GM12878 (cell line): ENCODE results near the gene KARS1. TPM values are rescaled to one million over a fixed set of nuclear protein-coding genes. Genes with fewer than 3 reads are reported as not detected.

Experiments used
- ASH2L ChIP-seq: fragments of 300-600, 200-600 bp; sonication (generic); IDR thresholded peaks from 2 replicates; pipeline ENCODE4 v1.6.1; 2017; ENCODE audit warnings: low read depth, mild to moderate bottlenecking, borderline replicate concordance
- CEBPZ ChIP-seq: fragments of 150-350 bp; IDR thresholded peaks from 2 replicates; pipeline ENCODE4 v1.6.1; 2016; ENCODE audit warnings: low read depth, low read length
- CHD4 ChIP-seq: fragments of 200-600 bp; sonication (generic); IDR thresholded peaks from 2 replicates; pipeline ENCODE4 v1.6.1; 2016; ENCODE audit warnings: mild to moderate bottlenecking
- CTCF ChIP-seq, 3 experiments: IDR thresholded peaks in 2 of 3; conservative IDR thresholded peaks in 1 of 3; 2 replicates each; pipeline ENCODE4 v1.5.1; 2011; ENCODE audit warnings: low read depth in 3 of 3, low read length in 3 of 3, mild to moderate bottlenecking in 3 of 3, control low read depth in 2 of 3, moderate library complexity in 2 of 3, inconsistent platforms in 1 of 3, mixed read lengths in 1 of 3; ENCODE audit not compliant: control insufficient read depth in 2 of 3, insufficient read depth in 1 of 3; ENCODE audit errors: extremely low read depth in 1 of 3
- E2F4 ChIP-seq: IDR thresholded peaks from 2 replicates; pipeline ENCODE4 v1.6.1; 2012; ENCODE audit warnings: low read depth, low read length, improper control_type of control experiment
- FOXM1 ChIP-seq: IDR thresholded peaks from 2 replicates; pipeline ENCODE4 v1.6.1; 2012; ENCODE audit warnings: low read depth, mild to moderate bottlenecking, inconsistent platforms, low read length, moderate library complexity
- JUNB ChIP-seq: IDR thresholded peaks from 2 replicates; pipeline ENCODE4 v1.6.1; 2016; ENCODE audit warnings: antibody characterized with exemption, mild to moderate bottlenecking
- LARP7 ChIP-seq: fragments of 450-650 bp; IDR thresholded peaks from 2 replicates; pipeline ENCODE4 v1.6.1; 2017; ENCODE audit warnings: mild to moderate bottlenecking
- NBN ChIP-seq: fragments of 450-650 bp; IDR thresholded peaks from 2 replicates; pipeline ENCODE4 v1.6.1; 2016
- PKNOX1 ChIP-seq: fragments of 450-650 bp; IDR thresholded peaks from 2 replicates; pipeline ENCODE4 v1.6.1; 2016; ENCODE audit warnings: mild to moderate bottlenecking
- POLR2AphosphoS2 ChIP-seq: IDR thresholded peaks from 2 replicates; pipeline ENCODE4 v1.6.1; 2011; ENCODE audit warnings: low read depth, mild to moderate bottlenecking, low read length, improper control_type of control experiment, moderate library complexity
- RELB ChIP-seq: fragments of 450-650 bp; IDR thresholded peaks from 2 replicates; pipeline ENCODE4 v1.6.1; 2017; ENCODE audit warnings: low read depth, mild to moderate bottlenecking, moderate library complexity
- RUNX3 ChIP-seq: IDR thresholded peaks from 2 replicates; pipeline ENCODE4 v1.6.1; 2012; ENCODE audit warnings: low read length, inconsistent platforms
- SMC3 ChIP-seq: IDR thresholded peaks from 2 replicates; pipeline ENCODE4 v1.6.1; 2011; ENCODE audit warnings: low read length, improper control_type of control experiment, borderline replicate concordance
- SP1 ChIP-seq: IDR thresholded peaks from one replicate; pipeline ENCODE4 v1.6.1; 2011; ENCODE audit warnings: low read depth, low read length
- SREBF2 ChIP-seq: IDR thresholded peaks from 2 replicates; pipeline ENCODE4 v1.6.1; 2012; ENCODE audit warnings: mild to moderate bottlenecking, low read length
- ZBTB4 ChIP-seq: fragments of 450-650 bp; formaldehyde crosslinking; IDR thresholded peaks from 2 replicates; pipeline ENCODE4 v1.4.0; 2022; ENCODE audit warnings: mild to moderate bottlenecking, moderate library complexity
- polyA plus RNA-seq, 11 experiments: library from polyadenylated mRNA; depleted of rRNA in 4 of 11; unstranded in 6 of 11; stranded (reverse) in 5 of 11; fragments of >200 nt; fragmentation: Nextera tagmentation in 4 of 11; fragmentation: Illumina TruSeq in 1 of 11; extraction: Ambion mirVana in 4 of 11; extraction: Trizol in 1 of 11; gene quantifications; 1 replicate in 1 of 11; 2 replicates in 10 of 11; pipeline versions ENCODE4 v1.2.1 to v1.2.3, GENCODE V29; 2011 to 2016; ENCODE audit warnings: inconsistent platforms in 2 of 11, missing spikeins in 2 of 11, low read depth in 1 of 11
- total RNA-seq, 4 experiments: library from RNA; depleted of rRNA in 3 of 4; stranded (reverse); fragments of >200 nt in 3 of 4; fragmentation: Illumina TruSeq in 1 of 4; extraction: Trizol in 1 of 4; gene quantifications; 2 replicates each; pipeline versions ENCODE4 v1.2.1 to v1.2.3, GENCODE V29; 2013 to 2021

The KARS1 gene
- total and polyA plus RNA-seq, 10 of the 15 experiments (the other 5 are each of a cell fraction or from before 2014, with no cell fraction given) = 187 to 312 (median 211) TPM

GRCh38 chr16:75621170-75621477 lies 26.3 kb downstream of the KARS1 start (continued):
- TF ChIP-seq CEBPZ (no peak), PKNOX1 (no peak), CHD4 (no peak), ZBTB4 (CRISPR knock-in tag) (no peak), CTCF (IDR thresholded peaks at IDR 0.05 in 2 of 3, conservative IDR thresholded peaks at IDR 0.05 in 1 of 3; ENCODE audit: control insufficient read depth in 2 of 3, extremely low read depth in 1 of 3, insufficient read depth in 1 of 3, low read depth in 3 of 3, low read length in 3 of 3) (peak; percentile 61 to 68 (median 62)), SMC3 (peak; percentile 66; the same call in 1 of the 2 replicates), RUNX3 (no peak; the same call in 1 of the 2 replicates), NBN (peak; percentile 44; the same call in 1 of the 2 replicates), FOXM1 (peak; percentile 13; the same call in 1 of the 2 replicates), E2F4 (no peak), ASH2L (no peak), JUNB (no peak), LARP7 (no peak), SREBF2 (no peak), SP1 (no peak), RELB (peak; percentile 22; the same call in 1 of the 2 replicates), POLR2AphosphoS2 (no peak)
